ENCODE data around the gene PISD. TPM values are rescaled to one million over a fixed set of nuclear protein-coding genes. Genes with fewer than 3 reads are reported as not detected.

PISD gene
- total RNA-seq, 4 donors from 2014 or later = 21.8 to 205 (median 42.2) TPM

DNA sequence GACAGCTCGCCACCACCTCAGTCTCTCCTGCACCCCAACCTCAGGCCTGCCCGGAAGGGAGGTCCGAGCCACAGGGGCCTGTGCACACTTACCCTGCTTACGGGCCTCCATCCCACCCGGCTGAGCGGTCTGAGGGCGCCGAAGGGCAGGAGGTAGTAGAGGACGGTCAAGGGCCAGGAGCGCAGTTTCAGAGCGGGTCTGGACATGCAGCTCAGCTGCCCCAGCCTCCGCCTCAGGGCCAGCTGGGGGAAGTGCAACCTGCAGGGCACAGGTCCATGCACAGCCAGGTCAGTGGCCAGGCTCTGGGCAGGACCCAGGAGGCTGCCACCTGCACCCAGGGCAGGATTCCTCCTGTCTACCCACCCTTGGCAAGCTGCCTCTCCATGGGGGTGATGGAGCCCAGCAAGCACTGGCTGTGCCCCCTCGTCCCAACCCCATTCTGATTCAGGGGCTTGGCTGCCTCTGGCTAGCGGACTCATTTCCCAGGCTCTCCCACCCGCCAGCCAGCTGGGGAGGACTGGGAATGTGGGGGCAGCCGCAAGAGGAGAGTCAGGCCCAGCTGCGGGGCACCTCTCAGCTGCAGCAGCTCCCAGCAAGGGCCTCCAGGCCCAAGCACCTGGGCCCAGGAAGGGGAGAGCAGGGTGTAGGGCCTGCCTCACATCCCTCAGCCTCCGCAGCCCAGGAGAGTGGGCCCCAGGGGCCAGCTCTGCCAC, 38.3 kb downstream of the PISD start:
- Histone ChIP-seq H3K4me1 (no peaks in the 10 kb centered on the region), H3K36me3 (no peaks in the 10 kb centered on the region), H3K27ac (no peak overlapping the region), H3K4me3 (no peak overlapping the region), H3K9me3 (no peaks in the 10 kb centered on the region), H3K27me3 (no peaks in the 10 kb centered on the region)
- intact Hi-C loops (cut with DNase I; ENCODE audit: low total_unique reads) = no loop called here
- TF ChIP-seq POLR2A (IDR thresholded peaks at IDR 0.05) = no peak
- TF ChIP-seq, protein P1, sequence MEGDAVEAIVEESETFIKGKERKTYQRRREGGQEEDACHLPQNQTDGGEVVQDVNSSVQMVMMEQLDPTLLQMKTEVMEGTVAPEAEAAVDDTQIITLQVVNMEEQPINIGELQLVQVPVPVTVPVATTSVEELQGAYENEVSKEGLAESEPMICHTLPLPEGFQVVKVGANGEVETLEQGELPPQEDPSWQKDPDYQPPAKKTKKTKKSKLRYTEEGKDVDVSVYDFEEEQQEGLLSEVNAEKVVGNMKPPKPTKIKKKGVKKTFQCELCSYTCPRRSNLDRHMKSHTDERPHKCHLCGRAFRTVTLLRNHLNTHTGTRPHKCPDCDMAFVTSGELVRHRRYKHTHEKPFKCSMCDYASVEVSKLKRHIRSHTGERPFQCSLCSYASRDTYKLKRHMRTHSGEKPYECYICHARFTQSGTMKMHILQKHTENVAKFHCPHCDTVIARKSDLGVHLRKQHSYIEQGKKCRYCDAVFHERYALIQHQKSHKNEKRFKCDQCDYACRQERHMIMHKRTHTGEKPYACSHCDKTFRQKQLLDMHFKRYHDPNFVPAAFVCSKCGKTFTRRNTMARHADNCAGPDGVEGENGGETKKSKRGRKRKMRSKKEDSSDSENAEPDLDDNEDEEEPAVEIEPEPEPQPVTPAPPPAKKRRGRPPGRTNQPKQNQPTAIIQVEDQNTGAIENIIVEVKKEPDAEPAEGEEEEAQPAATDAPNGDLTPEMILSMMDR (IDR thresholded peaks at IDR 0.05) = no peak
- DNase-seq = no peak

DNA sequence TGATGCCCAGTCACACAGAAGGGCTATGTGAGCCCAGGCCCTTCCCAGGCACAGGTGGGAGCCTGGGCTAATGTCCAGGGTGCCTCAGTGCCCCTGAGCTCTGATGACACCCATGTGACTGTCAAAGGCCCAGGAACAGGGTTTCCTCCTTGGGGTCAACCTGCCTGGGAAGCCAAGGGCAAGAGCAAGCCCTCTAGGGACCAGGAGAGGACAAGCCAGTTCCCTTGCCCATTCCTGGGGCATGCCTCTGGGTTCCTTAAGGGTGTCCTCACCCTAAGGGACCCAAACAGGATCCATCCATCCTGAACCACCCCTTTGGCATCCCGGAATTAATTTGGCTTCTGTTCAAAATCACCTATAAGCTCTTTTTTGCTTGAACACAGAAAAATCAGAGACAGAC, 39.0 kb downstream of the PISD start:
- H3K4me3 ChIP-seq = no peak overlapping the region
- H3K4me1 ChIP-seq = no peaks in the 10 kb centered on the region
- H3K36me3 ChIP-seq = no peaks in the 10 kb centered on the region
- no peak for DNase-seq
- H3K27me3 ChIP-seq = no peaks in the 10 kb centered on the region
- TF ChIP-seq, protein P1 (IDR thresholded peaks at IDR 0.05) = no peak
- no peak for TF ChIP-seq POLR2A (IDR thresholded peaks at IDR 0.05)
- H3K27ac ChIP-seq = no peak overlapping the region
- intact Hi-C loops (cut with DNase I; ENCODE audit: low total_unique reads) = no loop called here
- H3K9me3 ChIP-seq = no peaks in the 10 kb centered on the region

DNA sequence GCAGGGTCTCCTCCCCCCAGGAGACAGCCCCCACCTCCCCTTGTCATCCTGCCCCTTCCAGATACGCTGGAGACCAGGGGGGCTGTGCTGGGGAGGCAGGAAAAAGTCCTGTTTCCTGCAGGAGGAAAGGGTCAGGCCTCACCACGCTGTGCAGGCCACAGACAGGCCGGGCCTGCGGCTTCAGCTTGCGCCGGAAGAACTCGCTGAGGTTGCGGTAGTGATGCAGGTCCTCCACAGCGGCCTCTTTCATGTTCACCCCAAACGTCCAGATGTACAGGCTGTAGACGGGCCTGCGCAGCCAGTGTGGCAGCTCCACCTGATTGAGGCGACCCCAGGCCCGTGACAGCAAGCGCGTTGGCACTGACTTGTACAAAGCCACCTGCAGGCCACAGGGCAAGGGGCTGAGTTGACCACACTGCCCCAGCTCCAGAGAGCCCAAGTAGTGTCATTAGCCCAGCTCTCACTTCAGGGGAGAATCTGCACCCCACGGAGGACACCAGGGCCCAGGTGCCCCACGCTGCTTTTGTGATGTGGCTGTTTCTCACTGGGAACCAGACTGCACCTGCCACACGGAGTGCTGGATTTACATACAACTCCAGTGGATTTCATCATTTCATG, 40.4 kb downstream of the PISD start:
- DNase-seq = no peak
- no peaks in the 10 kb centered on the region for H3K9me3 ChIP-seq
- H3K27ac ChIP-seq = no peak overlapping the region
- intact Hi-C loops (cut with DNase I; ENCODE audit: low total_unique reads) = no loop called here
- TF ChIP-seq POLR2A (IDR thresholded peaks at IDR 0.05) = no peak
- TF ChIP-seq, protein P1 (IDR thresholded peaks at IDR 0.05) = no peak
- H3K36me3 ChIP-seq = no peaks in the 10 kb centered on the region
- no peak overlapping the region for H3K4me3 ChIP-seq
- H3K27me3 ChIP-seq = no peaks in the 10 kb centered on the region
- no peaks in the 10 kb centered on the region for H3K4me1 ChIP-seq

DNA sequence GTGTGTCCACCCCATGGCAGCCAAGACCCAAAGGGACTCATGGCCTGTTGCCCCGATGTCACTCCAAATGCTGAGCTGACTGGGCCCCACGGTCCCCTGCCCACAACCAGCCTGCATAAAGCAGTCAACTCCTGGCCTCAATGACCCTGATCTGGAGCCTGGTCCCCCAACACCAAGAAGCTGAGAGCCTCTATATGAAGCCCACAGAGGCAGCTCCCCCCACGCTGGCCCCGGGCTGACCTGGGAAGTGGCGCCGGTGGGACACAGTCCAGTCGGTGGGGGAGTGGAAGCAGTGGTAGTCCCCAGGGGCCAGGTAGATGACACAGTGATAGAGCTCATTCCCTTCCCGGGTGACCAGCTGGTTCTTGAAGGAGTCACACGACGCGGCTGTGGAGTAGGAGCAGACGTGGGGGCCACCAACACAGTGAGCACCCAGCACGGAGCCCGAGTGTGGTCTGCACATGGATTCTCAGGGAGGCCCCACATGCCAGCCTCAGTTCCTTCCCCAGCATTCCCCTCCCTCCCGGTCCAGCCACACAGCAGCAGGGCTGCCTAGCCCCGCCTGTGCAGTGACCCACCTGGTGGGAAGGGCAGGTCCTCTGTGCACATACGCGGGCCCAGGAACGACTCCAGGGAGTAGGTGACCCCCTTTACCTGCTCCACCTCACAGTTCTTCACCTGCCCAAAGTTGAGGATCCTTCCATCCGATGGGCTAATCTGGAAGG, 41.1 kb downstream of the PISD start:
- H3K27ac ChIP-seq = no peak overlapping the region
- TF ChIP-seq POLR2A (IDR thresholded peaks at IDR 0.05) = no peak
- TF ChIP-seq, protein P1 (IDR thresholded peaks at IDR 0.05) = no peak
- intact Hi-C loops (cut with DNase I; ENCODE audit: low total_unique reads) = no loop called here
- no peaks in the 10 kb centered on the region for H3K27me3 ChIP-seq
- H3K4me1 ChIP-seq = no peaks in the 10 kb centered on the region
- H3K9me3 ChIP-seq = no peaks in the 10 kb centered on the region
- H3K36me3 ChIP-seq = no peaks in the 10 kb centered on the region
- H3K4me3 ChIP-seq = no peak overlapping the region
- no peak for DNase-seq

All from uterus (tissue), 4 donors.